SKM-1 (cell line): ENCODE results near the gene ARL2.

Experiments
- DNase-seq: peaks from one replicate; lab custom pipeline; 2025; ENCODE audit not compliant: unreplicated experiment; lab: John Stamatoyannopoulos, UW

ARL2 gene

GRCh38 chr11:65045061-65045460 is 31.1 kb downstream of the ARL2 start:
- no peak for DNase-seq

GRCh38 chr11:65045728-65046127 is 31.8 kb downstream of the ARL2 start:
- no peak for DNase-seq

GRCh38 chr11:65047581-65048422 is 33.8 kb downstream of the ARL2 start:
- DNase-seq, result no peak

- DNase-seq, result no peak
Observed at GRCh38 chr11:65051398-65051858, 37.5 kb downstream of the ARL2 start.

- no peak for DNase-seq
Observed at GRCh38 chr11:65053827-65054508, 40.0 kb downstream of the ARL2 start.

- DNase-seq, result no peak
Observed at GRCh38 chr11:65055538-65055937, 41.6 kb downstream of the ARL2 start.

GRCh38 chr11:65056999-65057398 is 43.0 kb downstream of the ARL2 start:
- no peak for DNase-seq

- DNase-seq, result no peak
Observed at GRCh38 chr11:65057526-65057925, 43.6 kb downstream of the ARL2 start.

GRCh38 chr11:65058012-65058411 is 44.1 kb downstream of the ARL2 start:
- no peak for DNase-seq

GRCh38 chr11:65058419-65059054 is 44.6 kb downstream of the ARL2 start, which contains the start of gene NAALADL1:
Gene NAALADL1, minus strand, starts transcription at chr11:65058553. Its CDS starts 32 bp downstream, at chr11:65058521.
- DNase-seq, result no peak

GRCh38 chr11:65059523-65059922 is 45.6 kb downstream of the ARL2 start:
- no peak for DNase-seq

- no peak for DNase-seq
Observed at GRCh38 chr11:65059959-65060824, 46.2 kb downstream of the ARL2 start.

GRCh38 chr11:65060913-65061408 is 47.0 kb downstream of the ARL2 start:
- no peak for DNase-seq

- no peak for DNase-seq
Observed at GRCh38 chr11:65063532-65063931, 49.6 kb downstream of the ARL2 start.

GRCh38 chr11:65064847-65065240 is 50.9 kb downstream of the ARL2 start:
- DNase-seq, result no peak

GRCh38 chr11:65065851-65066250 is 51.9 kb downstream of the ARL2 start:
- no peak for DNase-seq

GRCh38 chr11:65066315-65066714 is 52.4 kb downstream of the ARL2 start:
- DNase-seq, result no peak

GRCh38 chr11:65066805-65067291 is 52.9 kb downstream of the ARL2 start:
- no peak for DNase-seq

- no peak for DNase-seq
Observed at GRCh38 chr11:65067446-65067845, 53.5 kb downstream of the ARL2 start.

- peak; percentile 34 for DNase-seq
Observed at GRCh38 chr11:65069217-65069616, 55.3 kb downstream of the ARL2 start.
